ENCODE measurements around the gene HS1BP3. TPM values are rescaled to one million over a fixed set of nuclear protein-coding genes. Genes with fewer than 3 reads are reported as not detected.

HS1BP3 gene
- total RNA-seq, 2 experiments from 2014 or later = 8.8 to 10.1 TPM

GRCh38 chr2:20677301-20678085, 26.6 kb upstream of the HS1BP3 start:
- DNase-seq (no peak), ATAC-seq (ENCODE audit: poor library complexity) (no peak)
- no peak overlapping the region for H3K27ac Mint-ChIP-seq
- Histone ChIP-seq H3K4me1 (ENCODE audit: insufficient read depth, low read length) (peaks cover 5% of the 10 kb centered on the region), H3K4me3 (ENCODE audit: low read length) (no peak overlapping the region), H3K9me3 (ENCODE audit: control insufficient read depth in 1 of 2, insufficient read depth in 1 of 2, low read length in 2 of 2) (no peaks in the 10 kb centered on the region), H3K36me3 (ENCODE audit: insufficient read depth, low read length) (peaks cover 9% of the 10 kb centered on the region), H3K27ac (ENCODE audit: low read depth in 1 of 2, low read length in 2 of 2) (no peak overlapping the region), H3K27me3 (ENCODE audit: control insufficient read depth in 1 of 2, insufficient read depth in 2 of 2, low read length in 2 of 2) (peaks cover 4 to 8% of the 10 kb centered on the region in 2 experiments)
- TF ChIP-seq, protein P1, sequence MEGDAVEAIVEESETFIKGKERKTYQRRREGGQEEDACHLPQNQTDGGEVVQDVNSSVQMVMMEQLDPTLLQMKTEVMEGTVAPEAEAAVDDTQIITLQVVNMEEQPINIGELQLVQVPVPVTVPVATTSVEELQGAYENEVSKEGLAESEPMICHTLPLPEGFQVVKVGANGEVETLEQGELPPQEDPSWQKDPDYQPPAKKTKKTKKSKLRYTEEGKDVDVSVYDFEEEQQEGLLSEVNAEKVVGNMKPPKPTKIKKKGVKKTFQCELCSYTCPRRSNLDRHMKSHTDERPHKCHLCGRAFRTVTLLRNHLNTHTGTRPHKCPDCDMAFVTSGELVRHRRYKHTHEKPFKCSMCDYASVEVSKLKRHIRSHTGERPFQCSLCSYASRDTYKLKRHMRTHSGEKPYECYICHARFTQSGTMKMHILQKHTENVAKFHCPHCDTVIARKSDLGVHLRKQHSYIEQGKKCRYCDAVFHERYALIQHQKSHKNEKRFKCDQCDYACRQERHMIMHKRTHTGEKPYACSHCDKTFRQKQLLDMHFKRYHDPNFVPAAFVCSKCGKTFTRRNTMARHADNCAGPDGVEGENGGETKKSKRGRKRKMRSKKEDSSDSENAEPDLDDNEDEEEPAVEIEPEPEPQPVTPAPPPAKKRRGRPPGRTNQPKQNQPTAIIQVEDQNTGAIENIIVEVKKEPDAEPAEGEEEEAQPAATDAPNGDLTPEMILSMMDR (IDR thresholded peaks at IDR 0.05) = no peak
- CTCF ChIA-PET = interaction anchor here (2.6 kb wide), 1 partner anchor 16 kb away, joined by 8 read pairs; no protein-coding TSS in a partner anchor
- intact Hi-C loops (cut with DNase I, micrococcal nuclease) = no loop called here
- H3K36me3 Mint-ChIP-seq (ENCODE audit: low read depth) = peaks cover 20% of the 10 kb centered on the region
- no peaks in the 10 kb centered on the region for H3K9me3 Mint-ChIP-seq
- no peak overlapping the region for H3K4me3 Mint-ChIP-seq
- POLR2A ChIA-PET = interaction anchor here (1.4 kb wide), 2 partner anchors 11 to 146 kb away, joined by 3 to 4 read pairs; partner anchors contain the start of gene LDAH
- peaks cover 16% of the 10 kb centered on the region for H3K27me3 Mint-ChIP-seq
- no peaks in the 10 kb centered on the region for H3K4me1 Mint-ChIP-seq (ENCODE audit: low read depth)

- no peak overlapping the region for H3K4me3 Mint-ChIP-seq
- H3K27ac ChIP-seq (ENCODE audit: low read depth in 1 of 2, low read length in 2 of 2) = no peak overlapping the region
- H3K9me3 ChIP-seq (ENCODE audit: control insufficient read depth in 1 of 2, insufficient read depth in 1 of 2, low read length in 2 of 2) = no peaks in the 10 kb centered on the region
Measured at GRCh38 chr2:20676353-20677215, 25.7 kb upstream of the HS1BP3 start.

More at GRCh38 chr2:20676353-20677215, 25.7 kb upstream of the HS1BP3 start:
- H3K36me3 Mint-ChIP-seq (ENCODE audit: low read depth) = peaks cover 13% of the 10 kb centered on the region
- no peak for DNase-seq
- H3K9me3 Mint-ChIP-seq = no peaks in the 10 kb centered on the region
- H3K36me3 ChIP-seq (ENCODE audit: insufficient read depth, low read length) = peaks cover 5% of the 10 kb centered on the region
- H3K4me3 ChIP-seq (ENCODE audit: low read length) = no peak overlapping the region
- peaks cover 25% of the 10 kb centered on the region for H3K27me3 Mint-ChIP-seq
- H3K27me3 ChIP-seq (ENCODE audit: control insufficient read depth in 1 of 2, insufficient read depth in 2 of 2, low read length in 2 of 2) = peaks cover 8 to 17% of the 10 kb centered on the region in 2 experiments
- POLR2A ChIA-PET = interaction anchor here (1.4 kb wide), 3 partner anchors 10 to 147 kb away, joined by 3 to 6 read pairs (median 4); partner anchors contain the start of genes HS1BP3 and LDAH
- intact Hi-C loops (cut with DNase I, micrococcal nuclease) = no loop called here
- CTCF ChIA-PET = interaction anchor here (0.7 to 2.6 kb wide), 2 partner anchors 15 to 811 kb away, joined by 3 to 8 read pairs; no protein-coding TSS in a partner anchor
- no peak for ATAC-seq (ENCODE audit: poor library complexity)
- H3K4me1 Mint-ChIP-seq (ENCODE audit: low read depth) = peaks cover 3% of the 10 kb centered on the region
- peaks cover 2% of the 10 kb centered on the region for H3K4me1 ChIP-seq (ENCODE audit: insufficient read depth, low read length)
- TF ChIP-seq, protein P1 (IDR thresholded peaks at IDR 0.05) = no peak
- H3K27ac Mint-ChIP-seq = no peak overlapping the region

All from CD4-positive, alpha-beta T cell (primary cell).